ENCODE measurements around the gene UQCR11.

GRCh38 chr19:1624458-1624857 is 19.2 kb upstream of the UQCR11 start:
- TF ChIP-seq CTCF (IDR thresholded peaks at IDR 0.05) (peak in 2 of 3 experiments; percentile 46 to 54), POLR2A (IDR thresholded peaks at IDR 0.05) (no peak)

Data from testis (tissue), 2 donors.